DND-41 (cell line): ENCODE results near the gene UCK2.
A peak's percentile ranks its signal among the peaks of the same experiment; 100 is the strongest.

Experiments used
- ATAC-seq: fragments of 200-7000 bp; cut with Tn5 transposase; 3 replicates; pipeline ENCODE4 v1.9.1; 2021; ENCODE audit warnings: low read depth; ENCODE audit not compliant: insufficient read depth
- DNase-seq: peaks from one replicate; pipeline ENCODE4 v3.0.0-alpha.2; 2020
- H2AFZ ChIP-seq: 2 replicates; pipeline ENCODE4 v1.6.0; 2012; ENCODE audit warnings: low read depth, low read length
- H3K27ac ChIP-seq: 2 replicates; pipeline ENCODE4 v1.5.1; 2012; ENCODE audit warnings: low read length, inconsistent platforms
- H3K27me3 ChIP-seq: fragments of 200-600 bp; sonication (generic); 2 replicates; pipeline ENCODE4 v1.6.0; 2012; ENCODE audit warnings: low read length, mild to moderate bottlenecking, inconsistent platforms; ENCODE audit not compliant: insufficient read depth, poor library complexity
- H3K36me3 ChIP-seq: 2 replicates; pipeline ENCODE4 v1.5.1; 2012; ENCODE audit warnings: low read length, inconsistent platforms; ENCODE audit not compliant: insufficient read depth
- H3K4me1 ChIP-seq: 2 replicates; pipeline ENCODE4 v1.5.1; 2012; ENCODE audit warnings: mild to moderate bottlenecking, low read length; ENCODE audit not compliant: insufficient read depth
- H3K4me2 ChIP-seq: 2 replicates; pipeline ENCODE4 v1.6.0; 2012; ENCODE audit warnings: mild to moderate bottlenecking, moderate library complexity, low read length, inconsistent platforms; ENCODE audit not compliant: insufficient read depth
- H3K4me3 ChIP-seq, 2 experiments: fragments of 200-600 bp in 1 of 2; shearing (Covaris generic) in 1 of 2; 2 replicates each; pipeline ENCODE4 v1.5.1; 2012 to 2016; ENCODE audit warnings: inconsistent platforms in 2 of 2, low read length in 2 of 2, mild to moderate bottlenecking in 2 of 2, low read depth in 1 of 2, moderate library complexity in 1 of 2
- H3K79me2 ChIP-seq: 2 replicates; pipeline ENCODE4 v1.6.0; 2012; ENCODE audit warnings: low read length, inconsistent platforms; ENCODE audit not compliant: insufficient read depth
- H3K9ac ChIP-seq: 2 replicates; pipeline ENCODE4 v1.6.0; 2012; ENCODE audit warnings: low read depth, mild to moderate bottlenecking, inconsistent platforms, low read length, moderate library complexity
- H3K9me3 ChIP-seq: 2 replicates; pipeline ENCODE4 v1.5.1; 2012; ENCODE audit warnings: low read length, moderate library complexity, mild to moderate bottlenecking, inconsistent platforms; ENCODE audit not compliant: insufficient read depth, severe bottlenecking
- H4K20me1 ChIP-seq: 2 replicates; pipeline ENCODE4 v1.6.0; 2012; ENCODE audit warnings: low read length; ENCODE audit not compliant: insufficient read depth
- CTCF ChIP-seq: IDR thresholded peaks from 2 replicates; pipeline ENCODE4 v1.5.1; 2012; ENCODE audit warnings: borderline replicate concordance, low read length, moderate library complexity, mild to moderate bottlenecking; ENCODE audit not compliant: poor library complexity, severe bottlenecking; ENCODE audit errors: extremely low read depth
- EZH2 ChIP-seq: IDR thresholded peaks from 3 replicates; pipeline ENCODE4 v1.6.1; 2012; ENCODE audit warnings: borderline replicate concordance, low read depth, mild to moderate bottlenecking, moderate library complexity, low read length, inconsistent platforms; ENCODE audit not compliant: severe bottlenecking

Gene UCK2

GRCh38 chr1:165886983-165887382 lies 59.6 kb downstream of the UCK2 start:
- H2AFZ ChIP-seq, result no peak overlapping the region
- H4K20me1 ChIP-seq, result peaks cover 94% of the 10 kb centered on the region
- H3K27me3 ChIP-seq, result no peaks in the 10 kb centered on the region
- peaks cover 18% of the 10 kb centered on the region for H3K4me1 ChIP-seq
- peak overlapping the region; percentile 20 for H3K27ac ChIP-seq
- H3K79me2 ChIP-seq, result peaks cover 100% of the 10 kb centered on the region
- H3K4me3 ChIP-seq, result no peak overlapping the region
- H3K36me3 ChIP-seq, result peaks cover 57% of the 10 kb centered on the region
- ATAC-seq (peak; percentile 40; the same call in 1 of the 3 replicates), DNase-seq (no peak)
- no peak overlapping the region for H3K9ac ChIP-seq
- no peaks in the 10 kb centered on the region for H3K9me3 ChIP-seq
- H3K4me2 ChIP-seq, result no peak overlapping the region
- TF ChIP-seq CTCF (no peak), EZH2 (no peak)

- DNase-seq (no peak), ATAC-seq (no peak)
- H3K4me2 ChIP-seq, result no peak overlapping the region
- no peak overlapping the region for H3K4me3 ChIP-seq
- TF ChIP-seq CTCF (no peak), EZH2 (no peak)
- no peaks in the 10 kb centered on the region for H3K9me3 ChIP-seq
- H3K79me2 ChIP-seq, result peaks cover 100% of the 10 kb centered on the region
- H3K9ac ChIP-seq, result no peak overlapping the region
- peaks cover 59% of the 10 kb centered on the region for H3K36me3 ChIP-seq
- H3K4me1 ChIP-seq, result peaks cover 12% of the 10 kb centered on the region
- H3K27ac ChIP-seq, result no peak overlapping the region
- peaks cover 94% of the 10 kb centered on the region for H4K20me1 ChIP-seq
- no peak overlapping the region for H2AFZ ChIP-seq
- H3K27me3 ChIP-seq, result no peaks in the 10 kb centered on the region
Measured at GRCh38 chr1:165887877-165888551, 60.6 kb downstream of the UCK2 start.

- ATAC-seq (no peak), DNase-seq (no peak)
- H3K79me2 ChIP-seq, result peaks cover 100% of the 10 kb centered on the region
- no peaks in the 10 kb centered on the region for H3K27me3 ChIP-seq
- H3K4me3 ChIP-seq, result no peak overlapping the region
- no peak overlapping the region for H3K27ac ChIP-seq
- no peaks in the 10 kb centered on the region for H3K9me3 ChIP-seq
- no peak overlapping the region for H3K4me2 ChIP-seq
- TF ChIP-seq CTCF (no peak), EZH2 (no peak)
- peaks cover 95% of the 10 kb centered on the region for H4K20me1 ChIP-seq
- H3K36me3 ChIP-seq, result peaks cover 62% of the 10 kb centered on the region
- peaks cover 12% of the 10 kb centered on the region for H3K4me1 ChIP-seq
- no peak overlapping the region for H3K9ac ChIP-seq
- H2AFZ ChIP-seq, result no peak overlapping the region
Measured at GRCh38 chr1:165888552-165888920, 61.1 kb downstream of the UCK2 start.

GRCh38 chr1:165890684-165891083 lies 63.3 kb downstream of the UCK2 start:
- Histone ChIP-seq H3K27me3 (no peaks in the 10 kb centered on the region), H3K9ac (no peak overlapping the region), H2AFZ (no peak overlapping the region), H4K20me1 (peaks cover 85% of the 10 kb centered on the region), H3K36me3 (peaks cover 80% of the 10 kb centered on the region), H3K9me3 (no peaks in the 10 kb centered on the region), H3K4me1 (peaks cover 9% of the 10 kb centered on the region), H3K4me2 (no peak overlapping the region), H3K27ac (0 out of 2 replicates have a peak overlapping the region, but pooled peaks have one; percentile 2), H3K79me2 (peaks cover 100% of the 10 kb centered on the region), H3K4me3 (no peak overlapping the region)
- TF ChIP-seq EZH2 (no peak), CTCF (no peak)
- DNase-seq (no peak), ATAC-seq (no peak)
